ENCODE data around the gene COL18A1.
"Not testable (repeated sequence)": the region's sequence is repeated elsewhere in the genome, so short reads cannot be mapped to it uniquely, and the experiment has no call there.

COL18A1 gene

DNA sequence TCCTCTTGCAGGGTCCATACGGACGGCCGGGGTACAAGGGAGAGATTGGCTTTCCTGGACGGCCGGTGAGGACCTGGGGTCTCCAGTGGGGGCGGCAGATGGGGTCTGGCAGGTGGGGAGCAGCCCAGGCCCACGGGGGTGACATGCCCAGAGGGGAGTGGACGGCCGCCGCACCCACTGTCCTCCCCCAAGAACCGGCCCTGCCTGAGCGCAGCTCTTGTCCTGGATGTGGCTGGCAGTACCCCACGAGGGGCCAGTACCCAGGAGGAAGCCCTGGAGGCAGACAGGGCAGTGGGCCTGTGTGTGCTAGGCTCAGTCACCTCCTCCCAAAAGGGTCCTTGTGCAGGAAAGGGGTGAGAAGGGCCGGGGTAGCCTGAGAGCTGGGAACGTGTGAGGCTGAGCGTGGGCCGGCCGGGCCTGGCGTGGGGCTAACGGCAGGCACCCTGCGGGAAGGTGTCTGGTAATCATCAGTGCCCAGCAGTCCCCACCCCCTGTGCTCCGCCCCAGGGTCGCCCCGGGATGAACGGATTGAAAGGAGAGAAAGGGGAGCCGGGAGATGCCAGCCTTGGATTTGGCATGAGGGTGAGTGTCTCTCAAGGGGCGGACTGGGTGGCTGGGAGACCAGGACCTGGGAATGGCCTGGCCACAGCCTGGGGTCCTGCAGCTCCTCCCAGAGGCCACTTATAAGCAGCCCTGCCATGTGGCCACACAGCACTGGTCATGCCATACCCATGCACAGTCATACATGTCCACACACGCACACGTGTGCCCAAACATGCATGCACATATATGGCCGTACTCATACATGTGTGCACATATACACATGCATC lies 90.1 kb downstream of the COL18A1 start:
- DNase-seq (ENCODE audit: low spot score) = no peak

DNA sequence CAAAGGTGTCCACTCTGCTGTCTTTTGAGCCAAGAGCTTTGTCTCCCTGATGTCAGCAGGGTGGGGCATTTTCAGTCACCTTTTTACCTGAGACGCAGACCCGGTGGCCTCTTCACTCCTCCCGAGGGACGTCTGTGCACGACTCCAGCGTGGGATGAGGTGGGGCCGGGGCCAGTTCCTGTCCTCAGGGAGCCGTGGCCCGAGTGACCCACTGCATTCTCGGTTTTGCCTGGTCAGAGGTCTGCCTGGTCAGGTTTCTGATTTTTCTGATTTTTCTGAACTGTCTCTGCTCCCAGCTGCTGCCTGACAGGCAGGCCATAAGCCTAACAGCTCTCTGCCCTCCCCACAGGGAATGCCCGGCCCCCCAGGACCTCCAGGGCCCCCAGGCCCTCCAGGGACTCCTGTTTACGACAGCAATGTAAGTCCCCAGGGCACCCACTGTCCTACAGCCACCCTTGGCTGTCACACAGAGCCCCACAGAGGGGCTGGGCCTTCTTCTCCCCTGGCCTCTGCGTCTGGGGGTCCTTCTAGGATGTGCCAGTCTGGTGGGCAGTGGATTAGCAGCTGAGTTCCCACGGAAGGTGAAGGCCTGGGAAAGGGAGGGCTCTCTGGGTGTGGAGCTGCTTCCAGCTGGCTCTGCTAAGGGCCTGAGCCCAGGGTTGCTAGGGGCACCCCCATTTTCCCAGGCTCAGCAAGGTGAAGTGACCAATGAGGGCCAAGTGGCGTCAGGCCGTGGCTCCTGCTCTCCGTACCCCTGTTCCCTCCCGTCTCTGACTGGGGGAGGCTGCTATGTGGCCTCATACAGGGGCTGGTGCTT lies 91.4 kb downstream of the COL18A1 start:
- no peak for DNase-seq (ENCODE audit: low spot score)

DNA sequence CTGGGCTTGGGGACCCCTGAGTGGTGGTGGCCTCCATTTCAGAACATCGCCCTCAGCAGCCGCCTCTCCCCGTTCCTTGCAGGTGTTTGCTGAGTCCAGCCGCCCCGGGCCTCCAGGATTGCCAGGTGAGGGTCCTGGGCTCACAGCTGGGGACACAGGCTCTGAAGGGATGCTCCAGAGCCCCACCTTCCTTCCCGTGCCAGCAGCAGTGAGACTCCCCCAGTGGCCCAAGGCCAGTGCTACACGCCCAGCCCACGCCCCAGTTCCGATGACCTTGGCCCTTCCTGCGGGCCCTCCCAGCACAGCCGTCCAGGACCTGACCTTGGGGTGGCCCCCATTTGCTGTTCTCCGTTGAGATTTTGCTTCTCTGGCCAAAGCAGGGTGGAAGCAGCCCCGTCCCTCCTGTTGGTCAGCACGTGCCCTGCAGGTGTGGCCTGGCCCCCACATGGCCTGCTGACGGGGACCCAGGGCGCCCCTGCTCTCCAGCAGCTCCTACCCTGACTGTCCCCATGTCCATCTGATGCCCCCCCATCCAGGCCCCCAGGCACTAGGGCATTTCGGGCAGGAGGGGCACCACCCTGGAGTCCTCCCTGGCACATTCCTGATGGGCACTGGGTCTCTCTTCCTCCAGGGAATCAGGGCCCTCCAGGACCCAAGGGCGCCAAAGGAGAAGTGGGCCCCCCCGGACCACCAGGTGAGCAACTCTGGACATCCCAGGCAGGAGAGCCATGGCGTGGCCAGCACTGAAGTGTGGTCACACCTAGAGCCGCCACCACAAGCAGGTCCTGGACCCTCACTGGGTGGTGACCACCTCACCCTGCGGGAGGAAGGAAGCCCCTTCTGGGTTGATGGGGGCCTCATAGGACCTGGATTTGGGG lies 92.2 kb downstream of the COL18A1 start:
- DNase-seq (ENCODE audit: low spot score) = no peak

DNA sequence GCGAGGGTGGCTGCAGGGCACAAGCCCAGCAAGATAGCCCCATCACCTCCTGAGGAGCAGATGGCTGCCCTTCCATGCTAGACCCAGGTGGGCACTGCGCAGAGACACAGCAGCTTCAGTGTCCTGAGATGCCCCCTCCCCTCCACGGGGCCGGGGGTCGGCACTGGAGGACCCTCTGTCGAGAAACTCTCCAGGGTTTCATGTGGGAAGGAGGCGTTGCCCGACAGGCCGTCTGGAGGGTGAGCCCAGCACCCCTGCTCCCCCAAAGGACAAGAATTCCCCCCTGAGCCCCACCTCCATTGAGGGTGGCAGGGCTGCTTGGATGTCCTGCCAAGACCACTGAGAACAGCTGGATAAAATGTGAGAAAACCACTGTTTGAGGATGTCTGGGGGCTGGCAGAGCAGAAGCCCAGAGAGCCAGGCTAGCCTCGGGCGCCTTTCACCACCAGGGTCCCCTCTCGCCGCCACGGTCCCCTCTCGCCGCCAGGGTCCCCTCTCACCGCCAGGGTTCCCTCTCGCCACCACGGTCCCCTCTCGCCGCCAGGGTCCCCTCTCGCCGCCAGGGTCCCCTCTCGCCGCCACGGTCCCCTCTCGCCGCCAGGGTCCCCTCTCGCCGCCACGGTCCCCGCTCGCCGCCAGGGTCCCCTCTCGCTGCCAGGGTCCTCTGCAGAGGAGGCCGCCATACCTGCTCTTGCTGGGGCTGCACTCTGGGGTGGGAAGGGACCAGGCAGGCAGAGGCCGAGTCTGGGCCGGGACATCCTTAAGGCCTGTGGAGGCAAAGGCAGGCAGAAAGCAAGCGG lies 93.1 kb downstream of the COL18A1 start:
- no peak for DNase-seq (ENCODE audit: low spot score)

DNA sequence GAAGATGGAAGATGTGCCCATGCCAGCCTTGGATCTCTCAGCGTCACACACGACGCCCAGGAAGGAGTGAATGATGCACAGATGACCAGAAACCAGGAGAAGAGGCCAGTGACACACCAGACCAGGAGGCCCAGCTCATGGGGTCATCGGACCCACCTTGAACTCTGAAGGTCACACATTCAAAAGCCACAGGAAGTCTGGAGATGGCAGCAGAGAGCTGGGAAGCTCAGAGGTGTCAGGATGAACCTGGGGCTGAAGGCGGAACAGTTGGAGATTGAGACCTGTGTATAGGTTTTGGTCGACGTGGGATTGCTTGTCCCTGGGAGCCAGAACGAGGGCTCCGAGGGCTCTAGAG lies 93.7 kb downstream of the COL18A1 start:
- no peak for DNase-seq (ENCODE audit: low spot score)

DNA sequence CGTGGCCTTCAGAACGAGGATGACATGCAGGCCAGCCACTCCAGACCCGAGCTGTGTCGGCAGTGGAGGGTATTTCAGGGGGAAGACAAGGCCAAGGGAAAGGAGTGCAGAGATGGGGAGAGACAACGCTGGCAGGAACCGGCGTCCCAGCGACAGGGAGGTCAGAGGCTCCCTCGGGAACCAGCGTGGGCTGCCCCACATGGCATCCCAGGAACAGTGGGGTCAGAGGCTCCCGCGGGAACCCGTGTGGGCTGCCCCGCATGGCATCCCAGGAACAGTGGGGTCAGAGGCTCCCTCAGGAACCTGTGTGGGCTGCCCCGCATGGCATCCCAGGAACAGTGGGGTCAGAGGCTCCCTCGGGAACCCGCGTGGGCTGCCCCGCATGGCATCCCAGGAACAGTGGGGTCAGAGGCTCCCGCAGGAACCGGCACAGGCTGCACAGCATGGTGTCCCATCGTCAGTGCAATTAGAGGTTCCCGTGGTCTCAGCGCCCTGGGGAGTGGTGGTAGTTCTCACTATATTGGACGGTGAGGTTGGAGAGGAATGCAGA lies 94.3 kb downstream of the COL18A1 start:
- no peak for DNase-seq (ENCODE audit: low spot score)

DNA sequence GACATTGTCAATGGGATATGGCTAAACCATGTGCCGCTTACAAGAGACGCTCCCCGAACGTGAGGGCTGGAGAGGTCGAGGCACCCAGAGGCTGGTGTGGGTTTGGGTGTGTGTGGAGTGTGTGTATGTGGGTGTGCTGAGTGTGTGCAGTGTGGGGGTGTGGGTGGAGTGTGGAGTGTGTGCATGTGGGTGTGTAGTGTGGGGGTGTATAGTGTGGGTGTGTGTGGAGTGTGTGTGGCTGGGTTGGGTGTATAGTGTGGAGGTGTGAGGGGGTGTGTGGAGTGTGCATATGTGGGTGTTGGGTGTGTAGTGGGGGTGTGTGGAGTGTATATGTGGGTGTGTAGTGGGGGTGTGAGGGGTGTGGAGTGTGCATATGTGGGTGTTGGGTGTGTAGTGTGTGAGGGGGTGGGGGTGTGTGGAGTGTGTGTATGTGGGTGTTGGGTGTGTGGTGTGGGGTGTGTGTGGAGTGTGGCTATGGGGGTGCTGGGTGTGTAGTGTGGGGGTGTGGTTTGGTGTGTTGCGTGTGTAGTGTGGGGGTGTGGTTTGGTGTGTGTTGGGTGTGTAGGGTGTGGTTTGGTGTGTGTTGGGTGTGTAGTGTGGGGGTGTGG lies 95.1 kb downstream of the COL18A1 start:
- no peak for DNase-seq (ENCODE audit: low spot score)

- DNase-seq (ENCODE audit: low spot score) = not testable (repeated sequence)
Observed at GRCh38 chr21:45501081-45502005, 96.4 kb downstream of the COL18A1 start.

- DNase-seq (ENCODE audit: low spot score) = no peak
Observed at GRCh38 chr21:45502006-45502345, 97.0 kb downstream of the COL18A1 start.

DNA sequence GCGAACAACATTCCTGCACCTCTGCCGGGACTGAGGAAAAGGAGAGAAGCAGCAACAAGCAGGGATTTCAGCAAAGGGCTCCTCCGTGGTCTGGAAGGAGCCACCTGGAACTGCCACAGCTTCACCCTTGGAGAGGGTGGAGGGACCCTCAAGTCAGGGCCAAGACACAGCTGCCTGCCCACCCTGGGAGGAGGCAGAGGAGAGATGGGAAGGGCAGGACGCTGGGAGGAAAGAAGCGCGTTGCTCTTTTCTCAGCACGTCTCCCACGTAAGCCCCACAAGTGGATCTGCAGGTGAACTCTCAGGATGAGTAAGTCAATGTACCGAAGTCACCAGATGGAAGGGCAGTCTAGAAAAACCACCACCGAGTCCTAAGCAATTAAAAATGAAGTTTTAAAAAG lies 97.6 kb downstream of the COL18A1 start:
- no peak for DNase-seq (ENCODE audit: low spot score)

DNA sequence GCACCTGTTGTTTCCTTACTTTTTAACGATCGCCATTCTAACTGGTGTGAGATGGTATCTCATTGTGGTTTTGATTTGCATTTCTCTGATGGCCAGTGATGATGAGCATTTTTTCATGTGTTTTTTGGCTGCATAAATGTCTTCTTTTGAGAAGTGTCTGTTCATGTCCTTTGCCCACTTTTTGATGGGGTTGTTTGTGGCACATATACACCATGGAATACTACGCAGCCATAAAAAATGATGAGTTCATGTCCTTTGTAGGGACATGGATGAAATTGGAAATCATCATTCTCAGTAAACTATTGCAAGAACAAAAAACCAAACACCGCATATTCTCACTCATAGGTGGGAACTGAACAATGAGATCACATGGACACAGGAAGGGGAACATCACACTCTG lies 98.3 kb downstream of the COL18A1 start:
- not testable (repeated sequence) for DNase-seq (ENCODE audit: low spot score)

DNA sequence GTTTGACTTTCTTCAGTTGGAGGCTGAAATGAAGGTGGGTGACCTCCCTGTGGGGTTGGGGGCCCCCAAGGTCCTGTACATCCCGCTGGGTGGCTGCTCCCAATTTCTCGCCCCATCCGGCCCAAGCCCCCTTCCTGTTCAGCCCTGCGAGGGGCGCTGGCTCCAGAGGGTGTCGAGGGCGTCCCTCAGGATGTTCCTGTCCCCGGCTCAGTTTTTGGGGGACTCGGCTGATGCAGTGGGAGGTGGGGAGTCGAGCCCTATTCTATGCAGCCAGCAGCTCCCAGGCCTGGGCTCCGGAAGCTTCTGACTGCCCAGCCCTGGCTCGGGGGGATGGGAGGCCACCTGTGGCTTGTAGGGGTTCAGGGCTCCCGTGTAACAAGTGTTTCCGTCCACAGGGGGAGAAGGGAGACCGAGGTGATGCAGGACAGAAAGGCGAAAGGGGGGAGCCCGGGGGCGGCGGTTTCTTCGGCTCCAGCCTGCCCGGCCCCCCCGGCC lies 99.1 kb downstream of the COL18A1 start:
- DNase-seq (ENCODE audit: low spot score) = no peak

DNA sequence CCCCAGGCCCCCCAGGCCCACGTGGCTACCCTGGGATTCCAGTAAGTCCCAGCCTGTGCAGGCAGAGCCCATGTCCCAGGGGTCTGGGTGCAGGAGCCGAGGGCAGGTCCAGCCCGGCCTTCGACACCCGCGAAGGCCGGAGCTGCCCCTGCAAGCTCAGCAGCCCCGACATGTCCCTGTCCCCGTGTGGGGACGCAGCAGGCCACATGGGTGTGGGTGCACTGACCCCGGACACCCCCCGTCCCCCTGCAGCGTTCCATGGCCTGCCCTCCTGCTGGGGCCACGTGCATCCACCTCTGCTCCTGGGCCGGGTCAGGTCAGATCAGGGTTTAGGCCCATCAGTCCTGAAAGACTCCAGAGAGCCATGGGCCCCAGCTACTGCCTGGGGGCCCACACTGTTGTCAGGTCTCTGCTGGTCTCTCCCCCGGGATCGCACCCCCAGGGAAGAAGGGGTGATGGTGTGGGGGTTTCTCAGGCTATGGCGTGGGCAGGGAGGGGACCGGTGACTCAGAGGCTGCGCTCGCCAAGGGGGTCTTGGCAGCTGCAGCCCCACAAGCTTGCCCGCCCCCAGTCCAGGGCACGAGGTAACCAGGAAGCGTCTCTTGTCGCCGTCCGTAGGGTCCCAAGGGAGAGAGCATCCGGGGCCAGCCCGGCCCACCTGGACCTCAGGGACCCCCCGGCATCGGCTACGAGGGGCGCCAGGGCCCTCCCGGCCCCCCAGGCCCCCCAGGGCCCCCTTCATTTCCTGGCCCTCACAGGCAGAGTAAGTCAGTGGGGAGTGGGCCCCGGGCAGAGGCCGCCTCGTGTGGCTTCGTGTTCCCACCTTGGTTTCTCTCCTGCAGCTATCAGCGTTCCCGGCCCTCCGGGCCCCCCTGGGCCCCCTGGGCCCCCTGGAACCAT lies 99.8 kb downstream of the COL18A1 start:
- no peak for DNase-seq (ENCODE audit: low spot score)

DNA sequence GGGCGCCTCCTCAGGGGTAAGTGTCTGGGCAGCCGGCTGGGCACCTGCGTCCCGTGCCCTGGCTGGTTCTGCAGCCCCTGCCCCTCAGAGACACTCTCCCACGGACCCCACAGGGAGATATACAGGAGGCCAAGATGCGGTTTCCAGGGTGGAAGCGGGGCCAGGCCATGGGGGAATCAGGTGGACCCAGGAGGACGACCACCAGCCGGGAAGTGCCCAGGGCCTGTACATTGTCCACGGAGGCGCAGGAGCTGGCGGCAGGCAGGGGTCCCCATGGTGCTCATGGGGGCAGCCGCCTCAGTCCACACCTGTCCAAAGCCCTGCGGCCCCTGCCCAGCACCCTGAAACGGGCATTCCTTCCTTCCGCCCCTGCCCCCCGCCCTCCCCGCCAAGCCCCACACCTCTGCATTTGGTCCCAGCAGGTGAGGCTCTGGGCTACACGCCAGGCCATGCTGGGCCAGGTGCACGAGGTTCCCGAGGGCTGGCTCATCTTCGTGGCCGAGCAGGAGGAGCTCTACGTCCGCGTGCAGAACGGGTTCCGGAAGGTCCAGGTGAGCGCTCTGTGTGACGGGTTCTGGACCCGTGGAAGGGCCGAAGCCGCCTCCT lies 100.6 kb downstream of the COL18A1 start:
- DNase-seq (ENCODE audit: low spot score) = no peak

DNA sequence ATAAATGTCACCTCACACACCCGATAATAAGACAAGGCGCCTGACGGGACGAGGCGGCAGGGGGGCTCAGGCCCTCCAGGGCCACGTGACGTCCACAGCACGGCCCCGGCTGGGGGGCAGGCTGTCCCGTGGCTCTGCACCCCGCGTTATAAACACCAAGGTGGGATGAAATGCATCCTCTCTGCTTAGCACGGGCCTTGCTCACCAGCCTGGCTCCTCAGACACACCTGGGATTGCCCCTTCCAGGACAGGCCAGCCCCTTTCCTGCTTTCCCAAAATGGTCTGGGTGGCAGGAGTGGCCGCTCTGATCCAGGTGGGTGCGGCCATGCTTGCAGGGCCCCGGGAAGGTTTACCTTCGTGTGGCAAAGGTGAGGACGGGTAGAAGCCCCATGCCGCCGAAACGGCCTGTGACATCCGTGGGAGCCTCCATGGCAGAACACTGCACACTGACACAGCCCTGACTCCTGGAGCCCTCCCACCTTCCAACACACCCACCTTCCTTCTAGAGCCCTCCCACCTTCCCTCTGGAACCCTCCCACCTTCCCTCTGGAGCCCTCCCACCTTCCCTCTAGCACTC lies 101.4 kb downstream of the COL18A1 start:
- DNase-seq (ENCODE audit: low spot score) = no peak

DNA sequence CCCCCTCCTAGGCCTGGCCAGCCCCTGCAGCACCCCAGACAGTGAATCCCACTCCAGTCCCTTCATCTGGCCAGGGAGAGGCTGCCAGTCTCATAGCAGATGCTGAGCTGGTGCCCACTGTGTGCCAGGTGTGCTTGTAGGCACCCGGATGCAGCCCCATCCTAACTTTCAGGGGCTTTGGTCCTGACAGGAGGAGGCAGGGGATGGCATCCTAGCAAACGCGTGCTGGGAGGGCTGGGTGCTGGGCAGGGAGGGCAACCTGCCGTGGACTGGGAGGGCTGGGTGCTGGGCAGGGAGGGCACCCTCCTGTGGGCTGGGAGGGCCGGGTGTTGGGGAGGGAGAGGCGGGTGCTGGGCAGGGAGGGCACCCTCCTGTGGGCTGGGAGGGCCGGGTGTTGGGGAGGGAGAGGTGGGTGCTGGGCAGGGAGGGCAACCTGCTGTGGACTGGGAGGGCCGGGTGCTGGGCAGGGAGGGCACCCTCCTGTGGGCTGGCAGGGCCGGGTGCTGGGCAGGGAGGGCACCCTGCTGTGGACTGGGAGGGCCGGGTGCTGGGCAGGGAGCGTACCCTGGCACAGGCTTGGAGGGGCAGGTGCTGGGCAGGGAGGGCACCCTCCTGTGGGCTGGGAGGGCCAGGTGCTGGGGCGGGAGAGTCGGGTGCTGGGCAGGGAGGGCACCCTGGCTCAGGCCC lies 102.0 kb downstream of the COL18A1 start:
- DNase-seq (ENCODE audit: low spot score) = no peak

GRCh38 chr21:45507523-45507875 lies 102.5 kb downstream of the COL18A1 start:
- DNase-seq (ENCODE audit: low spot score) = no peak
